Measurements from ENCODE around the gene PPM1K. TPM values are rescaled to one million over a fixed set of nuclear protein-coding genes. Genes with fewer than 3 reads are reported as not detected.

PPM1K gene
- total and polyA plus RNA-seq, 8 donors: 18.4 to 27.9 (median 22.3) TPM

- DNase-seq: no peak
- Histone ChIP-seq H3K36me3 (no peaks in the 10 kb centered on the region), H3K9me3 (no peaks in the 10 kb centered on the region), H3K4me3 (no peak overlapping the region), H3K27ac (no peak overlapping the region), H3K27me3 (no peaks in the 10 kb centered on the region), H3K4me1 (peaks cover 6 to 26% of the 10 kb centered on the region in 2 donors)
- no peak for TF ChIP-seq CTCF (IDR thresholded peaks at IDR 0.05)
- ATAC-seq: no peak
- intact Hi-C loops (cut with DNase I): no loop called here
Measured at GRCh38 chr4:88286897-88287296, 2.5 kb upstream of the PPM1K start.

- Histone ChIP-seq H3K4me3 (peak overlapping the region; percentile 78 to 79), H3K36me3 (no peaks in the 10 kb centered on the region), H3K27ac (peak overlapping the region; percentile 92 to 100), H3K27me3 (no peaks in the 10 kb centered on the region), H3K9me3 (no peaks in the 10 kb centered on the region), H3K4me1 (peaks cover 9 to 28% of the 10 kb centered on the region in 2 donors)
- TF ChIP-seq CTCF (IDR thresholded peaks at IDR 0.05): no peak
- no peak for ATAC-seq
- no peak for DNase-seq
- intact Hi-C loops (cut with DNase I): no loop called here
Measured at GRCh38 chr4:88285235-88285653, 883 bp upstream of the PPM1K start.

GRCh38 chr4:88283661-88284438 is 511 bp downstream of the PPM1K start:
- no peaks in the 10 kb centered on the region for H3K9me3 ChIP-seq
- no peaks in the 10 kb centered on the region for H3K36me3 ChIP-seq
- peaks cover 9 to 28% of the 10 kb centered on the region in 2 donors for H3K4me1 ChIP-seq
- H3K27me3 ChIP-seq: no peaks in the 10 kb centered on the region
- H3K27ac ChIP-seq: peak overlapping the region; percentile 92 to 100
- intact Hi-C loops (cut with DNase I): no loop called here
- DNase-seq (peak in 3 of 4 donors; percentile 67 to 89 (median 84)), ATAC-seq (peak; percentile 61)
- peak overlapping the region; percentile 78 to 79 for H3K4me3 ChIP-seq
- no peak for TF ChIP-seq CTCF (IDR thresholded peaks at IDR 0.05)

GRCh38 chr4:88280228-88280795 is 4.0 kb downstream of the PPM1K start:
- no peak for ATAC-seq
- Histone ChIP-seq H3K9me3 (no peaks in the 10 kb centered on the region), H3K27ac (no peak overlapping the region), H3K4me1 (peaks cover 9 to 24% of the 10 kb centered on the region in 2 donors), H3K27me3 (no peaks in the 10 kb centered on the region), H3K36me3 (peaks cover 0 to 3% of the 10 kb centered on the region in 2 donors), H3K4me3 (no peak overlapping the region)
- no peak for DNase-seq
- intact Hi-C loops (cut with DNase I): no loop called here
- TF ChIP-seq CTCF (IDR thresholded peaks at IDR 0.05): no peak

GRCh38 chr4:88277711-88278225 is 6.6 kb downstream of the PPM1K start:
- H3K4me3 ChIP-seq: no peak overlapping the region
- intact Hi-C loops (cut with DNase I): no loop called here
- H3K36me3 ChIP-seq: peaks cover 0 to 3% of the 10 kb centered on the region in 2 donors
- no peak overlapping the region for H3K27ac ChIP-seq
- no peaks in the 10 kb centered on the region for H3K27me3 ChIP-seq
- no peak for TF ChIP-seq CTCF (IDR thresholded peaks at IDR 0.05)
- no peak for DNase-seq
- H3K9me3 ChIP-seq: no peaks in the 10 kb centered on the region
- H3K4me1 ChIP-seq: peaks cover 9 to 11% of the 10 kb centered on the region in 2 donors
- no peak for ATAC-seq

Data from left lung (tissue), 10 donors.